ENCODE measurements around the gene PNPLA1. TPM values are rescaled to one million over a fixed set of nuclear protein-coding genes. Genes with fewer than 3 reads are reported as not detected.

PNPLA1 gene
- total RNA-seq, 1 experiment from 2014 or later: 0.29 TPM

GRCh38 chr6:36309900-36310299 lies 40.0 kb downstream of the PNPLA1 start:
- no peaks in the 10 kb centered on the region for H3K36me3 ChIP-seq (ENCODE audit: low read depth, low read length)
- no peak overlapping the region for H3K4me3 ChIP-seq (ENCODE audit: low read length)
- intact Hi-C loops (cut with micrococcal nuclease): no loop called here
- CTCF ChIA-PET: no interaction called here
- H2AFZ ChIP-seq (ENCODE audit: low read length): no peak overlapping the region
- no peaks in the 10 kb centered on the region for H3F3A ChIP-seq (ENCODE audit: low read length, unreplicated experiment)
- POLR2A ChIA-PET (ENCODE audit: unreplicated experiment): no interaction called here
- peaks cover 29% of the 10 kb centered on the region; the same call in 1 of the 2 replicates for H3K27me3 ChIP-seq (ENCODE audit: low read length)
- DNase-seq (no peak), ATAC-seq (no peak)
- no peak overlapping the region for H3K27ac ChIP-seq (ENCODE audit: low read length)
- H3K9ac ChIP-seq (ENCODE audit: low read length): no peak overlapping the region
- TF ChIP-seq EZH2 (IDR thresholded peaks at IDR 0.05; ENCODE audit: low read length, unreplicated experiment) (no peak), EZH2phosphoT487 (IDR thresholded peaks at IDR 0.05; ENCODE audit: borderline replicate concordance, low read length) (no peak), CTCF (conservative IDR thresholded peaks at IDR 0.05; ENCODE audit: low read depth, low read length) (no peak)
- H3K79me2 ChIP-seq (ENCODE audit: low read length): no peaks in the 10 kb centered on the region
- no TSS peak for BruUV-seq (replicated peaks)
- no peaks in the 10 kb centered on the region for H3K9me3 ChIP-seq (ENCODE audit: low read length)
- no peaks in the 10 kb centered on the region for H3K9me2 ChIP-seq (replicated peaks; ENCODE audit: low read length)
- no peak overlapping the region for H3K4me2 ChIP-seq (ENCODE audit: low read length)
- no peaks in the 10 kb centered on the region for H3K4me1 ChIP-seq (ENCODE audit: insufficient read depth, low read length)
- H4K20me1 ChIP-seq (ENCODE audit: low read length): no peaks in the 10 kb centered on the region

GRCh38 chr6:36312854-36313648 lies 43.2 kb downstream of the PNPLA1 start:
- H3K4me3 ChIP-seq (ENCODE audit: low read length): no peak overlapping the region
- no peaks in the 10 kb centered on the region for H3K4me1 ChIP-seq (ENCODE audit: insufficient read depth, low read length)
- no TSS peak for BruUV-seq (replicated peaks)
- H3K4me2 ChIP-seq (ENCODE audit: low read length): no peak overlapping the region
- ChIA-PET CTCF (no interaction called here), POLR2A (ENCODE audit: unreplicated experiment) (no interaction called here)
- H3K9me2 ChIP-seq (replicated peaks; ENCODE audit: low read length): no peaks in the 10 kb centered on the region
- H2AFZ ChIP-seq (ENCODE audit: low read length): no peak overlapping the region
- no peaks in the 10 kb centered on the region for H3K9me3 ChIP-seq (ENCODE audit: low read length)
- H3K9ac ChIP-seq (ENCODE audit: low read length): no peak overlapping the region
- DNase-seq (no peak), ATAC-seq (no peak)
- TF ChIP-seq CTCF (conservative IDR thresholded peaks at IDR 0.05; ENCODE audit: low read depth, low read length) (no peak), EZH2 (IDR thresholded peaks at IDR 0.05; ENCODE audit: low read length, unreplicated experiment) (no peak), EZH2phosphoT487 (IDR thresholded peaks at IDR 0.05; ENCODE audit: borderline replicate concordance, low read length) (no peak)
- no peaks in the 10 kb centered on the region for H4K20me1 ChIP-seq (ENCODE audit: low read length)
- H3K27ac ChIP-seq (ENCODE audit: low read length): no peak overlapping the region
- no peaks in the 10 kb centered on the region for H3K36me3 ChIP-seq (ENCODE audit: low read depth, low read length)
- H3K79me2 ChIP-seq (ENCODE audit: low read length): no peaks in the 10 kb centered on the region
- intact Hi-C loops (cut with micrococcal nuclease): no loop called here
- no peaks in the 10 kb centered on the region for H3F3A ChIP-seq (ENCODE audit: low read length, unreplicated experiment)
- H3K27me3 ChIP-seq (ENCODE audit: low read length): peaks cover 33% of the 10 kb centered on the region; the same call in 1 of the 2 replicates

GRCh38 chr6:36313649-36313936 lies 43.7 kb downstream of the PNPLA1 start:
- no peak overlapping the region for H3K4me3 ChIP-seq (ENCODE audit: low read length)

More at GRCh38 chr6:36313649-36313936, 43.7 kb downstream of the PNPLA1 start:
- intact Hi-C loops (cut with micrococcal nuclease): no loop called here
- no peak for DNase-seq
- no peak overlapping the region for H3K27ac ChIP-seq (ENCODE audit: low read length)
- H3K4me1 ChIP-seq (ENCODE audit: insufficient read depth, low read length): no peaks in the 10 kb centered on the region
- ATAC-seq: no peak
- no peaks in the 10 kb centered on the region for H4K20me1 ChIP-seq (ENCODE audit: low read length)
- no peaks in the 10 kb centered on the region for H3K9me2 ChIP-seq (replicated peaks; ENCODE audit: low read length)
- no peak overlapping the region for H2AFZ ChIP-seq (ENCODE audit: low read length)
- POLR2A ChIA-PET (ENCODE audit: unreplicated experiment): no interaction called here
- no peak overlapping the region for H3K9ac ChIP-seq (ENCODE audit: low read length)
- no TSS peak for BruUV-seq (replicated peaks)
- no peaks in the 10 kb centered on the region for H3K9me3 ChIP-seq (ENCODE audit: low read length)
- H3K36me3 ChIP-seq (ENCODE audit: low read depth, low read length): no peaks in the 10 kb centered on the region
- no peak overlapping the region for H3K4me2 ChIP-seq (ENCODE audit: low read length)
- H3F3A ChIP-seq (ENCODE audit: low read length, unreplicated experiment): no peaks in the 10 kb centered on the region
- TF ChIP-seq CTCF (conservative IDR thresholded peaks at IDR 0.05; ENCODE audit: low read depth, low read length) (no peak), EZH2 (IDR thresholded peaks at IDR 0.05; ENCODE audit: low read length, unreplicated experiment) (no peak), EZH2phosphoT487 (IDR thresholded peaks at IDR 0.05; ENCODE audit: borderline replicate concordance, low read length) (no peak)
- H3K79me2 ChIP-seq (ENCODE audit: low read length): no peaks in the 10 kb centered on the region
- peaks cover 33% of the 10 kb centered on the region; the same call in 1 of the 2 replicates for H3K27me3 ChIP-seq (ENCODE audit: low read length)
- CTCF ChIA-PET: interaction anchor here (0.6 kb wide), 1 partner anchor 150 kb away, joined by 4 read pairs; no protein-coding TSS in a partner anchor
